ENCODE measurements around the gene FOLR1. TPM values are rescaled to one million over a fixed set of nuclear protein-coding genes. Genes with fewer than 3 reads are reported as not detected.
A peak's percentile ranks its signal among the peaks of the same experiment; 100 is the strongest.

Gene FOLR1
- total RNA-seq, 2 donors from 2014 or later: not detected

- DNase-seq (ENCODE audit: low spot score in 2 of 2) (no peak), ATAC-seq (no peak)
- Mint-ChIP-seq H3K36me3 (no peaks in the 10 kb centered on the region), H3K27ac (no peak within 1 kb of the TSS), H3K9me3 (no peaks in the 10 kb centered on the region)
These were observed 24.7 kb downstream of the FOLR1 start, which contains the start of gene FOLR2 for GRCh38 chr11:72216638-72217037. Gene FOLR2 (plus strand): TSS chr11:72216794. CDS start chr11:72218585, 1,791 bp downstream.

GRCh38 chr11:72217841-72218240 is 25.9 kb downstream of the FOLR1 start:
- no peak for ATAC-seq
- H3K9me3 Mint-ChIP-seq: no peaks in the 10 kb centered on the region

GRCh38 chr11:72218251-72218745 is 26.4 kb downstream of the FOLR1 start:
- DNase-seq (ENCODE audit: low spot score in 2 of 2) (no peak), ATAC-seq (no peak)
- H3K27ac Mint-ChIP-seq: no peak overlapping the region
- no peaks in the 10 kb centered on the region for H3K9me3 Mint-ChIP-seq
- H3K36me3 Mint-ChIP-seq: no peaks in the 10 kb centered on the region

More at GRCh38 chr11:72217841-72218240, 25.9 kb downstream of the FOLR1 start:
- Mint-ChIP-seq H3K36me3 (no peaks in the 10 kb centered on the region), H3K27ac (no peak overlapping the region)
- DNase-seq (ENCODE audit: low spot score in 2 of 2): no peak

GRCh38 chr11:72220696-72221363 is 28.9 kb downstream of the FOLR1 start:
- H3K9me3 Mint-ChIP-seq: no peaks in the 10 kb centered on the region
- H3K27ac Mint-ChIP-seq: no peak overlapping the region
- ATAC-seq (no peak), DNase-seq (ENCODE audit: low spot score in 2 of 2) (no peak)
- peaks cover 5% of the 10 kb centered on the region in 2 donors for H3K36me3 Mint-ChIP-seq

- Mint-ChIP-seq H3K36me3 (peaks cover 5% of the 10 kb centered on the region in 2 donors), H3K9me3 (no peaks in the 10 kb centered on the region), H3K27ac (peak overlapping the region in 1 of 2 donors; percentile 95)
- ATAC-seq (no peak), DNase-seq (ENCODE audit: low spot score in 2 of 2) (no peak)
These were observed 29.6 kb downstream of the FOLR1 start for GRCh38 chr11:72221386-72222075.

GRCh38 chr11:72222106-72222891 is 30.4 kb downstream of the FOLR1 start:
- ATAC-seq (no peak), DNase-seq (ENCODE audit: low spot score in 2 of 2) (no peak)
- Mint-ChIP-seq H3K9me3 (no peaks in the 10 kb centered on the region), H3K36me3 (peaks cover 5% of the 10 kb centered on the region in 2 donors), H3K27ac (peak overlapping the region; percentile 81 to 95)

GRCh38 chr11:72222907-72223614 is 31.1 kb downstream of the FOLR1 start:
- DNase-seq (ENCODE audit: low spot score in 2 of 2): peak; percentile 94 to 95
- H3K27ac Mint-ChIP-seq: peak overlapping the region; percentile 81 to 95
- H3K9me3 Mint-ChIP-seq: no peaks in the 10 kb centered on the region
- peaks cover 5% of the 10 kb centered on the region in 2 donors for H3K36me3 Mint-ChIP-seq
- peak; percentile 84 to 89 for ATAC-seq

GRCh38 chr11:72223615-72224563 is 31.9 kb downstream of the FOLR1 start:
- ATAC-seq: peak; percentile 73 to 74

GRCh38 chr11:72224564-72225410 is 32.8 kb downstream of the FOLR1 start, which contains the start of gene INPPL1:
Gene INPPL1 (plus strand): TSS chr11:72224767. CDS start chr11:72224985, 218 bp downstream.
- ATAC-seq (no peak), DNase-seq (ENCODE audit: low spot score in 2 of 2) (peak in 1 of 2 donors; percentile 45)
- Mint-ChIP-seq H3K36me3 (peaks cover 5% of the 10 kb centered on the region in 2 donors), H3K27ac (peak within 1 kb of the TSS; percentile 95 to 96), H3K9me3 (no peaks in the 10 kb centered on the region)

More at GRCh38 chr11:72223615-72224563, 31.9 kb downstream of the FOLR1 start:
- peak; percentile 71 to 76 for DNase-seq (ENCODE audit: low spot score in 2 of 2)
- Mint-ChIP-seq H3K36me3 (peaks cover 5% of the 10 kb centered on the region in 2 donors), H3K27ac (peak overlapping the region; percentile 95 to 96), H3K9me3 (no peaks in the 10 kb centered on the region)

- peak in 1 of 2 donors; percentile 8 for ATAC-seq
- H3K9me3 Mint-ChIP-seq: no peaks in the 10 kb centered on the region
- DNase-seq (ENCODE audit: low spot score in 2 of 2): no peak
- peak overlapping the region; percentile 13 to 38 for H3K27ac Mint-ChIP-seq
- peaks cover 5% of the 10 kb centered on the region in 2 donors for H3K36me3 Mint-ChIP-seq
These were observed 33.5 kb downstream of the FOLR1 start for GRCh38 chr11:72225411-72225951.

GRCh38 chr11:72226701-72227100 is 34.8 kb downstream of the FOLR1 start:
- Mint-ChIP-seq H3K36me3 (peaks cover 5% of the 10 kb centered on the region in 2 donors), H3K27ac (peak overlapping the region in 1 of 2 donors; percentile 77), H3K9me3 (no peaks in the 10 kb centered on the region)
- ATAC-seq: no peak
- no peak for DNase-seq (ENCODE audit: low spot score in 2 of 2)

- no peak overlapping the region for H3K27ac Mint-ChIP-seq
- ATAC-seq (no peak), DNase-seq (ENCODE audit: low spot score in 2 of 2) (no peak)
- peaks cover 5% of the 10 kb centered on the region in 2 donors for H3K36me3 Mint-ChIP-seq
- no peaks in the 10 kb centered on the region for H3K9me3 Mint-ChIP-seq
These were observed 35.6 kb downstream of the FOLR1 start for GRCh38 chr11:72227316-72228228.

GRCh38 chr11:72228229-72228843 is 36.4 kb downstream of the FOLR1 start:
- ATAC-seq (no peak), DNase-seq (ENCODE audit: low spot score in 2 of 2) (no peak)
- Mint-ChIP-seq H3K36me3 (peaks cover 5% of the 10 kb centered on the region in 2 donors), H3K9me3 (no peaks in the 10 kb centered on the region), H3K27ac (peak overlapping the region in 1 of 2 donors; percentile 21)

Measured in activated naive CD4-positive, alpha-beta T cell treated with anti-CD3 and anti-CD28 coated beads, Interleukin-2, amount 50 U/mL, for 72 hours (primary cell).